Measurements from ENCODE around the gene SRD5A1.

GRCh38 chr5:6604341-6604740 is 28.9 kb upstream of the SRD5A1 start:
- no peak for TF ChIP-seq EZH2 (IDR thresholded peaks at IDR 0.05; ENCODE audit: low read depth)
- TF ChIP-seq, protein P1, sequence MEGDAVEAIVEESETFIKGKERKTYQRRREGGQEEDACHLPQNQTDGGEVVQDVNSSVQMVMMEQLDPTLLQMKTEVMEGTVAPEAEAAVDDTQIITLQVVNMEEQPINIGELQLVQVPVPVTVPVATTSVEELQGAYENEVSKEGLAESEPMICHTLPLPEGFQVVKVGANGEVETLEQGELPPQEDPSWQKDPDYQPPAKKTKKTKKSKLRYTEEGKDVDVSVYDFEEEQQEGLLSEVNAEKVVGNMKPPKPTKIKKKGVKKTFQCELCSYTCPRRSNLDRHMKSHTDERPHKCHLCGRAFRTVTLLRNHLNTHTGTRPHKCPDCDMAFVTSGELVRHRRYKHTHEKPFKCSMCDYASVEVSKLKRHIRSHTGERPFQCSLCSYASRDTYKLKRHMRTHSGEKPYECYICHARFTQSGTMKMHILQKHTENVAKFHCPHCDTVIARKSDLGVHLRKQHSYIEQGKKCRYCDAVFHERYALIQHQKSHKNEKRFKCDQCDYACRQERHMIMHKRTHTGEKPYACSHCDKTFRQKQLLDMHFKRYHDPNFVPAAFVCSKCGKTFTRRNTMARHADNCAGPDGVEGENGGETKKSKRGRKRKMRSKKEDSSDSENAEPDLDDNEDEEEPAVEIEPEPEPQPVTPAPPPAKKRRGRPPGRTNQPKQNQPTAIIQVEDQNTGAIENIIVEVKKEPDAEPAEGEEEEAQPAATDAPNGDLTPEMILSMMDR (conservative IDR thresholded peaks at IDR 0.05), result no peak
